Stimulated activated CD4-positive, alpha-beta T cell treated with anti-CD3 and anti-CD28 coated beads, TNF-alpha, amount 100 ng/mL, for 4 hours (primary cell): ENCODE measurements around the gene GGTLC2.
"Not testable (repeated sequence)": the region's sequence is repeated elsewhere in the genome, so short reads cannot be mapped to it uniquely, and the experiment has no call there.

Experiments used
- DNase-seq, 3 experiments: peaks; one replicate each; pipeline ENCODE4 v3.0.0-alpha.2; 2020; ENCODE audit warnings: low read depth in 3 of 3

Gene GGTLC2

DNA sequence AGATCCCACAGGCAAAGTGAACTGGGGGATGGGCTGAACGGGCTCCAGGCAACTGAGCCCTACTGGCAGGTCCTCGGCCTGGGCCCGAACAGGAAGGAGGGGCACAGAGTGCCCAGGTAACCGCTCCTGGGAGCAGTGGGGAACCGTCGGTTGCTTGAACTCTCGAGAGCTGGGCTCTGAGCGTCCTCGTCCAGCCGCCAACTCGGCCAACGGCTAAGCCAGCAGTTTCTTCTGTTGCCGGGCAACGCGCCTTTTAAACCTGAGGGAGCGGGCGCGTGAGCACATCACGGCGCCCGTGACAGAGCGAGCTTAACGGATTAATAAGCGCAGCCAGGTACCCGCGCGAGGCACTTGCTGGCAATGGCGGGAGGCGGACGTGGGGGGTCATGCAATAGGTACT lies at the start of gene GGTLC2:
TSS of gene GGTLC2 (plus strand) at position 301 of the 400 bp plus-strand sequence. CDS start 1,732 bp downstream, outside the sequence.
- DNase-seq = not testable (repeated sequence)

GRCh38 chr22:22595001-22595835 lies 49.2 kb upstream of the GGTLC2 start:
- DNase-seq = no peak

GRCh38 chr22:22598144-22598543 lies 46.3 kb upstream of the GGTLC2 start:
- DNase-seq = no peak

GRCh38 chr22:22599248-22599647 lies 45.2 kb upstream of the GGTLC2 start:
- DNase-seq = no peak

DNA sequence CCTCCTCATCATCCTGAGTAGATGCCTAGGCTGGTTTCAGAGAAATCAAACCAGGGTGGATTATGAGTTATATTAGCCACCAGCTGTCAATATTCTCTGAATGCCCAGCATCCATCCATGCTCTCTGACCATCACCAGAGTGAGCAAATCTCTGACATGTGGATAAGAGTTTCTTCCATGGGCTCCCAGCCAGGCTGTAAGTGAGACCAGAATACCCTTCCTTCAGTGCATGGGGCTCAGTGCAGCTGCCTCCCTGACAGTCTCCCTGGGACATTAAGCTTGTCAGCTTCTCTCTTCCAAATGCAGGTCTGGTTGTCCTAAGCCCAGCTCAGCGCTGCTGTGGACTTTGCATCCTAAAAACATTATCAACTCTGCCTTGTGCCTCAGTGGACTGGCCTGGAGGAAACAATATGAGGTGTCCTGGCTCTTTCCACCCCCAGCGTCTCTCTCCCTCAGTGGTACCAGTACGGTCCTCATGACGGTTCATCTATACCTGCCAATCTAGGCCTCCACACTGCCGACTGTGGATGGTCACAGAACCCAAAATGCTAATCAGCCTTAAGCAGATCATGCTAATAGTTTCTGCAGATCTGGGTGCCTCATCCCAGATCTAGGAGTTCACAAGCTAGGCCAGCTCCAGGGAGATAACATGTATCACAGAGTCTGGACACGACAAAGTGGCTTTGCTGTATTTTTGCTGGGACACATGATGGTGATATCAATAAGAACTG lies 43.7 kb upstream of the GGTLC2 start:
- DNase-seq = no peak

GRCh38 chr22:22603470-22603947 lies 40.9 kb upstream of the GGTLC2 start:
- no peak for DNase-seq

DNA sequence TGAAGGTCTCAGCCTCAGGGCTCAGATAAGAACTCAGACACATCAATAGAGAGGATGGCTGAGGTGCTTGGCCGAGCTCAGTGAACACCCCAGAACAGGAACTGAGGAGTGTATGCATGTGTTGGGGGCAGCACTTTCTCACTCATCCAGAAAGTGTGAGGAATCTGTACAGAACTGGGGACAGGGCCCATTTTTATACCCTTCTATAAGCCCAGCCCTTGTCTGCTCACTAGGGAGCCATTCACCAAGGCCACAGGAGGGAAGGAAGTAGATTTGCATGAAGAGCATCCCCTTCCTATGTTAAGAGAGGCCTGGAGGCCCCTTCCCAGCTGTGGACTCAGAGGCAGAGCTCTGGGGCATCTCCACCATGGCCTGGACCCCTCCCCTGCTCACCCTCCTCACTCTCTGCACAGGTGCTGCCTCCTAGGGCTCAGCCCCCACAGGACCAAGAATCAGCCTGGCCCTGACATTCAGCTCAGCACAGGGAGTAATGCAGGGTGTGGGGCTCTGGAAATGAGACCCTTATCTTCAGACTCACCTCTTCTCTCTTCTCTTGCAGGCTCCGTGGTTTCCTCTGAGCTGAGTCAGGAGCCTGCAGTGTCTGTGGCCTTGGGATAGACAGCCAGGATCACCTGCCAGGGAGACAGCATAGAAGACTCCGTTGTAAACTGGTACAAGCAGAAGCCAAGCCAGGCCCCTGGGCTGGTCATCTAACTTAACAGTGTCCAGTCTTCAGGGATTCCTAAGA lies 39.9 kb upstream of the GGTLC2 start:
- DNase-seq = no peak

DNA sequence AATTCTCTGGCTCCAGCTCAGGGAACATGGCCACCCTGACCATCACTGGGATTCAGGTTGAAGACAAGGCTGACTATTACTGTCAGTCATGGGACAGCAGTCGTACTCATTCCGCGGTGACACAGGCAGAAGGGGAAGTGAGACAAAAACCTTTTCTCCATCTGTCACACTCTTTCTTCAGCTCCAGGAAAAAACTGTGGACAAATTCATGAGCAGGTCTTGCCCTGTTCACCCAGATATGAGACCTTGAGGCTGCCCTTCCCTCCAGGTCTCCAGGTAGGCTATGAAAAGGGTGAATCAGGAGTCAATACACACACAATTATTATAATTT lies 39.4 kb upstream of the GGTLC2 start:
- no peak for DNase-seq

DNA sequence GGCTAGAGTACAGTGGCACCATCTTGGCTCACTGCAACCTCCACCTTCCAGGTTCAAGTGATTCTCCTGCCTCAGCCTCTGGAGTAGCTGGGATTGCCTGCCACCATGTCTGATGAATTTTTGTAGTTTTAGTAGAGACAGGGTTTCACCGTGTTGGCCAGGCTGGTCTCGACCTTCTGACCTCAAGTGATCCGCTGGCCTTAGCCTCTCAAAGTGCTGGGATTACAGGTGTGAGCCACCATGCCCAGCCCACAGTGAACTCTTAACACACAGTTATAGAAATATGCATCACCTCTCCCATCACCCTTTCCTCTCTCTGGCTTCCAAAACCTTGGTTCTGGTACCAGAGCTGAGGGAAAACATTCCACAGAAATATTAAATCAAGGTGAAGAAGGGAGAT lies 36.4 kb upstream of the GGTLC2 start:
- DNase-seq = not testable (repeated sequence)

DNA sequence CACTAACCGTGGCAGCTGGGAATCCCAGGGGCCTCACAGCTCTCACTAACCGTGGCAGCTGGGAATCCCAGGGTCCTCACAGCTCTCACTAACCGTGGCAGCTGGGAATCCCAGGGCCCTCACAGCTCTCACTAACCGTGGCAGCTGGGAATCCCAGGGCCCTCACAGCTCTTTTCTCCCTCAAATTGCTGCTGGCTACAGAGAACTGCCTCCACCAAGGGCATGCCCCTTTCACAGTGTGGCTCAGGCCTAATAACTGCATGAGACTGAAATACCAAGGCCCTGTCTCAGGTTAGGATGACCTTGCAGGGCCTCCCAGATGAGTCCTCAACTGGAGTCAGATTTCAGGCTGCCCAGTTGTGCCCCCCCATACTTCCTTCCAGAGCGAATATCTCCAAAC lies 35.1 kb upstream of the GGTLC2 start:
- DNase-seq = no peak

- no peak for DNase-seq
Measured at GRCh38 chr22:22612516-22612915, 31.9 kb upstream of the GGTLC2 start.

- no peak for DNase-seq
Measured at GRCh38 chr22:22614065-22614464, 30.3 kb upstream of the GGTLC2 start.

GRCh38 chr22:22616636-22617035 lies 27.8 kb upstream of the GGTLC2 start:
- no peak for DNase-seq

GRCh38 chr22:22618448-22618847 lies 26.0 kb upstream of the GGTLC2 start:
- no peak for DNase-seq

DNA sequence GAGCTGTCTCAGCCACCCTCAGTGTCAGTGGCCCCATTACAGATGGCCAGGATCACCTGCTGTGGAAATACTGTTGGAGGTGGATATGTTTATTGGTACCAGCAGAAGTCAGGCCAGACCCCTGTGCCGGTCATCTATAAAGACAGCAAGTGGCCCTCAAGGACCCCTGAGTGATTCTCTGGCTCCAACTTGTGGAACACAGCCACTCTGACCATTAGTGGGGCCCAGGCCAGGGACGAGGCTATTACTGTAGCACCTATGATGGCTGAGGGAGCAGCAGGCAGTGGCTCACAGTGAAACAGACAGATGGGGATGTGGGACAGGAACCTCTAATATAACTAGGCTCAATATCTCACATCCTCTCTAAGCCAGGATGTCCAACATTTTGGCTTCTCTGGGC lies 25.5 kb upstream of the GGTLC2 start:
- DNase-seq = no peak

DNA sequence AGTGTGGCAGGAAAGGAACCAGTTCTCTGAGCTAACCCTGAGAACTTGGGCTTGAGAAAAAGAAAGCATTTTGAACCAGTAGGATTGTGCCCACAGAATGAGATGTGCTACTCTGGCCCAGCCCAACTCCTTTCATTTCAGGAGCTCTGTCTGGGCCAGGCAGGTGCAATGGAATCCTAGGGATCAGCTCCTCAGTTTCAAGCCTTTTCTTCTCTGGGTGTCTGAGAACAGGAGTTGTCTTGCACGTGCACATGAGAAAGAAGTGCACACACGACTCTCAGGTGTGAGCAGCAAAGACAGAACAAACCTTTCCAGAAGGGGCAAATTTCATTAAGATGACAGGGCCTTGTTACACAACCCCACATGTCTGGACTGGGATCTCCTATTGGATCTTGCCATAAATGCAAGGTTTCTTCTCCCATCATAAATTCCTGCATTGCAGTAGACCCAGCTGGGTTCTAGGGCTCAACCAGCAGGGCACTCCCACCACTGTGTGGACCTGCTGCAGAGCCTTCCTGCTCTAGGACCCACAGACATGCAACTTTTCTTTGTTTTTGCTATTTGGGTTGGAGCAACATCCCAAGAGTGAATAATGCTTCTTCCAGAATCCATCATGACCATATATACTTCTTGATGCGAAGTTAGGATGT lies 24.5 kb upstream of the GGTLC2 start:
- no peak for DNase-seq

- DNase-seq = not testable (repeated sequence)
Measured at GRCh38 chr22:22628546-22629495, 15.6 kb upstream of the GGTLC2 start.

DNA sequence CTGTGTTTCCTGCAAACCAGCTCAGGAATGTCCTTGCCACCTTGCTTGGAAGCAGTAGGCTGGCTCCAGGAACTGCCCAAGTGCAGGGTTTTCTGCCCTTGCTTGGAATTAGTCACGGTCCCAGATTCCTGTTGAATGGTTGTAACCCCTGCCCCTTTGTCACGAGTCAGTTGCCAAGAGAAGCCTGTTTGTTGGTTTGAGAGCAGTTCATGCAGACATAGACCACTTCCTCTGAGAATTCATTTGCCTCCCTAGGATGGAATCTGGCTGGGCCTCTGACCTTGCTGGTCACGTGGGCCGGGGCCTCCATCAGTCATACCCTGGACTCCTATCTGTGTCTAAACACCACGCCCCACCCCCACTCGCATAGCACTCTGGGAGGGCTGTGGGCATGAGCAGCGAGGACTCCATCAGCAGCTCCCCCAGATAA lies 13.2 kb upstream of the GGTLC2 start:
- DNase-seq = not testable (repeated sequence)

DNA sequence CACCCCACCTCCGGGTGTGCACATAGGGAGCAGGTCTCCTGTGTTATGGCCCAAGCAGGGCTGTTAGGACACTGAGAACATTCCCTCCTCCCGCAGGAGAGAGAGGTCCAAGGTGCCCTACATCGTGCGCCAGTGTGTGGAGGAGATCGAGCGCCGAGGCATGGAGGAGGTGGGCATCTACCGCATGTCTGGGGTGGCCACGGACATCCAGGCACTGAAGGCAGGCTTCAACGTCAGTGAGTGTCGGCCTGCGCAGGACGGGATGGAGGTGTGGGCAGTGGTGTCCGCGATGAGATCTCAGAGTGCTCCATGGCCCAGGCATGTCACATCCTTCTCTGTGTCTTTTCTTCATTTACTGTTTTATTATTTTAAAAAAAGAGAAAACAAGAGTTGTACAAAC lies 12.2 kb upstream of the GGTLC2 start:
- not testable (repeated sequence) for DNase-seq

DNA sequence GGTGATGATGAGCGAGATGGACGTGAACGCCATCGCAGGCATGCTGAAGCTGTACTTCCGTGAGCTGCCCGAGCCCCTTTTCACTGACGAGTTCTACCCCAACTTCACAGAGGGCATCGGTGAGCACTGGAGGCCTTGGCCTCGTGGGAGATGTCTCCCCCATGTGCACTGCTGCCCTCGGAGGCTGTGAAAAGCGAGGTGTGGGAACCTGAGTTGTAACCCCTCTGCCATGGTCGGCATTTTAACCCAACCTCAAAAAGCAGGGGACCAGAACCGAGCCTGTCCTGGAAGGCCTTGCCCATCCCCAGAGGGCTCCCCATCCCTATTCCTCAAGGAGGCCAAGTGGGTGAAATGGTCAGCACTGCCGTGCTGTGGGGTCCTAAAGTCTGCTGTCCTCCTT lies 10.9 kb upstream of the GGTLC2 start:
- DNase-seq = not testable (repeated sequence)

- not testable (repeated sequence) for DNase-seq
Measured at GRCh38 chr22:22636260-22636659, 8.2 kb upstream of the GGTLC2 start.
